SK-N-SH treated with all-trans-retinoic acid at 6 μM for 48 hours (cell line): ENCODE data around the gene TLE4.

Experiments
- GLIS3 ChIP-seq: fragments of 250-450 bp; sonication (Bioruptor Pico); IDR thresholded peaks from 2 replicates; pipeline ENCODE4 v1.5.0; 2020; ENCODE audit warnings: mild to moderate bottlenecking, moderate library complexity
- ISL1 ChIP-seq: fragments of 250-450 bp; sonication (Bioruptor Pico); IDR thresholded peaks from 2 replicates; pipeline ENCODE4 v2.1.2; 2022; ENCODE audit warnings: mild to moderate bottlenecking, moderate library complexity
- OSR1 ChIP-seq: fragments of 250-450 bp; sonication (Bioruptor Pico); IDR thresholded peaks from 2 replicates; pipeline ENCODE4 v1.8.0; 2022; ENCODE audit warnings: moderate library complexity, mild to moderate bottlenecking, inconsistent platforms
- PATZ1 ChIP-seq: fragments of 250-450 bp; sonication (Bioruptor Pico); IDR thresholded peaks from 2 replicates; pipeline ENCODE4 v1.8.0; 2020; ENCODE audit warnings: mild to moderate bottlenecking, moderate library complexity, borderline replicate concordance
- PPARA ChIP-seq: fragments of 250-450 bp; sonication (Bioruptor Pico); IDR thresholded peaks from 2 replicates; pipeline ENCODE4 v1.5.0; 2020; ENCODE audit warnings: mild to moderate bottlenecking, borderline replicate concordance
- TCF4 ChIP-seq: fragments of 250-450 bp; sonication (Bioruptor Pico); IDR thresholded peaks from 2 replicates; pipeline ENCODE4 v1.8.0; 2021; ENCODE audit warnings: mild to moderate bottlenecking, moderate library complexity, borderline replicate concordance
- TOX ChIP-seq: fragments of 250-450 bp; sonication (Bioruptor Pico); IDR thresholded peaks from 2 replicates; pipeline ENCODE4 v1.8.0; 2021; ENCODE audit warnings: mild to moderate bottlenecking, moderate library complexity, borderline replicate concordance
- ZC3H10 ChIP-seq: fragments of 250-450 bp; sonication (Bioruptor Pico); IDR thresholded peaks from 2 replicates; pipeline ENCODE4 v1.5.1; 2021; ENCODE audit warnings: mild to moderate bottlenecking, moderate library complexity
- ZNF8 ChIP-seq: fragments of 450-650 bp; formaldehyde crosslinking; IDR thresholded peaks from 2 replicates; pipeline ENCODE4 v1.5.0; 2020; ENCODE audit warnings: mild to moderate bottlenecking, moderate library complexity

GRCh38 chr9:79700607-79701360 is 129.0 kb downstream of the TLE4 start:
- no peak for TF ChIP-seq PPARA (CRISPR knock-in tag)
- no peak for TF ChIP-seq OSR1 (CRISPR knock-in tag)
- no peak for TF ChIP-seq ZNF8 (CRISPR knock-in tag)
- no peak for TF ChIP-seq PATZ1 (CRISPR knock-in tag)
- TF ChIP-seq TCF4 (CRISPR knock-in tag): no peak
- TF ChIP-seq TOX (CRISPR knock-in tag): no peak
- TF ChIP-seq GLIS3 (CRISPR knock-in tag): no peak
- TF ChIP-seq ISL1 (CRISPR knock-in tag): peak; percentile 14; the same call in 1 of the 2 replicates
- no peak for TF ChIP-seq ZC3H10 (CRISPR knock-in tag)
